PFSK-1 (cell line): ENCODE results near the gene ECI2.

Source experiments
- FOXP2 ChIP-seq: optimal IDR thresholded peaks from 2 replicates; pipeline ENCODE3; 2011; ENCODE audit warnings: borderline replicate concordance, control low read depth, inconsistent platforms; ENCODE audit not compliant: insufficient read depth; ENCODE audit errors: extremely low read length, extremely low read depth
- POLR2AphosphoS5 ChIP-seq: IDR thresholded peaks from 2 replicates; pipeline ENCODE4 v1.6.1; 2012; ENCODE audit warnings: low read depth, mild to moderate bottlenecking, control low read depth, low read length, moderate library complexity
- SIN3A ChIP-seq: IDR thresholded peaks from 2 replicates; pipeline ENCODE4 v1.6.1; 2012; ENCODE audit warnings: mild to moderate bottlenecking, low read length, moderate library complexity, borderline replicate concordance; ENCODE audit not compliant: insufficient read depth
- TAF1 ChIP-seq: IDR thresholded peaks from 2 replicates; pipeline ENCODE4 v1.6.1; 2012; ENCODE audit warnings: low read length, control low read depth, borderline replicate concordance; ENCODE audit not compliant: insufficient read depth
- TF ChIP-seq, protein P1 (sequence below), 2 experiments: IDR thresholded peaks; 2 replicates each; pipeline versions ENCODE4 v1.6.1 to v1.8.0; 2011 to 2012; ENCODE audit warnings: low read depth in 2 of 2, low read length in 2 of 2, control low read depth in 1 of 2, inconsistent platforms in 1 of 2, mild to moderate bottlenecking in 1 of 2, moderate library complexity in 1 of 2; ENCODE audit not compliant: insufficient read depth in 1 of 2

DNA sequence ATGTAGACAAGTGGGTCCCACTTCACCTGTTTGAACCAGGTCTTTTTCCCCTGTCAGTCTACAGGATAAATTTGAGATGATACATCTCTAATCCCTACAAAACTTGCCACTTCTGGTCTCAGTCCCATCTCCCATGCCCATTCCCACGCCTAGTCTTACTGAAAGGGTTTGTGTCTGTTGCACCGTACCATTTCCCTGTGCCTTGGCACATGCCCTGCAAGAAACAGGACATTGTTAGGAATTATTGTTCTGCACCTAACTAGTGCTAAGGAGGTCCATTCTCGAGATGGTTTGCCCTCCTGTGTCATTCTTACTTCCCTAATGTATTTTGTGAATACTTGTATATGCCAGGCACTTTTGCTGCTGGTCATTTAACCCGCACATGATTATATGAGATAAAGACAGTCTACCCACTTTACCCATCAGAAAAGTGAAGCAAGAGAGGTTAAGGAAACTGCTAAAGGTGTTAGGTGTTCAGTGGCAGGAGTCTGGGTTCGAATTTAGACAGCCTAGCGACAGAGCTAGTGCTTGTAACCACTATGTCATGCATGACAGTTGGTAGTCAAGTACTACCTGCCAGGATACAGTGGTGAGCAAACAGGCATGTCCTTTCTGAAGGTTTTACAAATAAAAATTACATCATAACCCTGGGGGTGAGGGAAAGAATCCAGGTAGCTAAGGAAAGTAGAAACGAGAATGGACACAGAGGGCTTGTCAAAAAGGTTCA lies 69.2 kb downstream of the ECI2 start:
- peak; percentile 35; the same call in 1 of the 2 replicates for TF ChIP-seq POLR2AphosphoS5
- no peak for TF ChIP-seq TAF1
- TF ChIP-seq, protein P1, sequence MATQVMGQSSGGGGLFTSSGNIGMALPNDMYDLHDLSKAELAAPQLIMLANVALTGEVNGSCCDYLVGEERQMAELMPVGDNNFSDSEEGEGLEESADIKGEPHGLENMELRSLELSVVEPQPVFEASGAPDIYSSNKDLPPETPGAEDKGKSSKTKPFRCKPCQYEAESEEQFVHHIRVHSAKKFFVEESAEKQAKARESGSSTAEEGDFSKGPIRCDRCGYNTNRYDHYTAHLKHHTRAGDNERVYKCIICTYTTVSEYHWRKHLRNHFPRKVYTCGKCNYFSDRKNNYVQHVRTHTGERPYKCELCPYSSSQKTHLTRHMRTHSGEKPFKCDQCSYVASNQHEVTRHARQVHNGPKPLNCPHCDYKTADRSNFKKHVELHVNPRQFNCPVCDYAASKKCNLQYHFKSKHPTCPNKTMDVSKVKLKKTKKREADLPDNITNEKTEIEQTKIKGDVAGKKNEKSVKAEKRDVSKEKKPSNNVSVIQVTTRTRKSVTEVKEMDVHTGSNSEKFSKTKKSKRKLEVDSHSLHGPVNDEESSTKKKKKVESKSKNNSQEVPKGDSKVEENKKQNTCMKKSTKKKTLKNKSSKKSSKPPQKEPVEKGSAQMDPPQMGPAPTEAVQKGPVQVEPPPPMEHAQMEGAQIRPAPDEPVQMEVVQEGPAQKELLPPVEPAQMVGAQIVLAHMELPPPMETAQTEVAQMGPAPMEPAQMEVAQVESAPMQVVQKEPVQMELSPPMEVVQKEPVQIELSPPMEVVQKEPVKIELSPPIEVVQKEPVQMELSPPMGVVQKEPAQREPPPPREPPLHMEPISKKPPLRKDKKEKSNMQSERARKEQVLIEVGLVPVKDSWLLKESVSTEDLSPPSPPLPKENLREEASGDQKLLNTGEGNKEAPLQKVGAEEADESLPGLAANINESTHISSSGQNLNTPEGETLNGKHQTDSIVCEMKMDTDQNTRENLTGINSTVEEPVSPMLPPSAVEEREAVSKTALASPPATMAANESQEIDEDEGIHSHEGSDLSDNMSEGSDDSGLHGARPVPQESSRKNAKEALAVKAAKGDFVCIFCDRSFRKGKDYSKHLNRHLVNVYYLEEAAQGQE (IDR thresholded peaks at IDR 0.05; ENCODE audit: insufficient read depth in 1 of 2, low read depth in 2 of 2, low read length in 2 of 2) = no peak
- TF ChIP-seq SIN3A = no peak
- no peak for TF ChIP-seq FOXP2
